NCI-H1694 treated with DMSO at 0.1 percent for 48 hours (cell line): ENCODE measurements around the gene UTP18.
"Not testable (repeated sequence)": the region's sequence is repeated elsewhere in the genome, so short reads cannot be mapped to it uniquely, and the experiment has no call there.

ENCODE experiments used
- DNase-seq: peaks from one replicate; lab custom pipeline; 2025; lab: John Stamatoyannopoulos, UW

Gene UTP18

DNA sequence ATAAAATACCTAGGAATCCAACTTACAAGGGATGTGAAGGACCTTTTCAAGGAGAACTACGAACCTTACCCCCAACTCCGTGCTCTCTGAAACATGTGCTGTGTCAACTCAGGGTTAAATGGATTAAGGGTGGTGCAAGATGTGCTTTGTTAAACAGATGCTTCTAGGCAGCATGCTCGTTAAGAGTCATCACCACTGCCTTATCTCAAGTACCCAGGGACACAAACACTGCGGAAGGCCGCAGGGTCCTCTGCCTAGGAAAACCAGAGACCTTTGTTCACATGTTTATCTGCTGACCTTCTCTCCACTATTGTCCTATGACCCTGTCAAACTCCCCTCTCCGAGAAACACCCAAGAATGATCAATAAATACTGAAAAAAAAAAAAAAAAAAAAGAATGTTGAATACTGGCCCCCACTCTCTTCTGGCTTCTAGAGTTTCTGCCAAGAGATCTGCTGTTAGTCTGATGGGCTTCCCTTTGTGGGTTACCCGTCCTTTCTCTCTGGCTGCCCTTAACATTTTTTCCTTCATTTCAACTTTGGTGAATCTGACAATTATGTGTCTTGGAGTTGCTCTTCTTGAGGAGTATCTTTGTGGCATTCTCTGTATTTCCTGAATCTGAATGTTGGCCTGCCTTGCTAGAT lies 70.6 kb downstream of the UTP18 start:
- DNase-seq, result not testable (repeated sequence)

DNA sequence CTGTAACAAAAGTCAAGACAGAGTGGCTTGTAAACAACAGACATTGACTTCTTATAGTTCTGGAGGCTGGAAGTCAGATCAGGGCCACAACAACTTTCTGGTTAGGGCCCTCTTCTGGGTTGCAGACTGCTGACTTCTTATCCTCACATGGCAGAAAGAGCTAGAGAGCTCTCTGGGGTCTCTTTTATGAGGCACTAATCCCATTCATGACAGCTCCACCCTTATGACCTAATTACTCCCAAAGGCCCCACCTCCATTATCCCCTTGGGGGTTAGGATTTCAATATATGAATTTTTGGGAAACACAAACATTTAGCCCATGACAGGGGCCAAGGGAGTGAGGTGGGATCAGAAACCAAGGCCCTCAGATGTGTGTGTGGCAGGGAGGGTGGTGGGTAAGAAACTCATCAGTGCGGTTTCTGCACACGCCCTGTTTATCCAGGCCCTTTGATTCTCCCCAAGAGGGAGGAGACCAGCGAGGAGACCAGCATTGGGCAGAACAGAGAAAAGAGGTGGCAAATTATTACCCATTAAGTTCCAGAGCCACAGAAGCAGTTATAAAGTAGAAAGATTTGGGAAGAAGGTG lies 74.8 kb downstream of the UTP18 start:
- no peak for DNase-seq

DNA sequence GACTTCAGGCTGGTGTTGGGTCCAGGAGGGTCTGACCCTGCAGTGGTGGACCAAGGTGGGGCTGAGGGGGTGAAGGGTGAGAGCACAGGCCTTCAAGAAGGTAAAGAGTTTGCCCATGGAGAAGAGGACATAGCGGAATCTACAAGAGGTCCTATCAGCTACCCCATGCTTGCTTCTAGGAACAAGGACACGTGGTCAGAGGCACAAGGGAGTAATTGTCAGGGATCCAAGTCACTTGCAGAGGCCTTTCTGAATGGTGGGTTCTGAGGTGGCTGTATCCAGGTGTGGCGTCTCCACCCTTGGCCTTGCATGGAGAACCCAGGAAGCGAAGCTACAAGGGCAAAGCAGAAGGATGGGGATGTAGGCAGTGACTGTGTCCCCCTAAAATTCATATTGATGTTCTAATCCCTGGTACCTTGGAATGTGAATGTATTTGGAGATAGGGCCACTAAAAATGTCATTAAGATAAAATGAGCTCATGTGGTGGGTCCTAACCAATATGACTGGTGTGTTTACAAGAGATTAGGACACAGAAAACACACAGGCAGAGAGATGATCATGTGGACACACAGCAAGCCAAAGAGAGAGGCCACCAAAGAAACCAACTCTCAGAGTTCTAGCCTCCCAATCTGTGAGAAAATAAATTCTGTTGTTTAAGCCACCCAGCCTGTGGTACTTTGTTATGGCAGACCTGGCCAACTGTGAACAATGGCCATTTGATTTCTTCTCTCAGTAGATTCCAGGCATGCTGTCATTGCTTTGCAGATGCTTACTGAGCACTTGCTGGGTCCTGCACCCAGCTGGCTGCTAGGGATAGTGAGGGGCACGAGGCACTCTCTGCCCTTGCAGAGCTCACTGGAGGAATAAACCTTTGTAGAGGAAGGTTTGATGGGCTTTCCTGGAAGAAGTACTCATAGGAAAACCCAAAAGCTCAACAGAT lies 75.8 kb downstream of the UTP18 start:
- DNase-seq, result no peak

DNA sequence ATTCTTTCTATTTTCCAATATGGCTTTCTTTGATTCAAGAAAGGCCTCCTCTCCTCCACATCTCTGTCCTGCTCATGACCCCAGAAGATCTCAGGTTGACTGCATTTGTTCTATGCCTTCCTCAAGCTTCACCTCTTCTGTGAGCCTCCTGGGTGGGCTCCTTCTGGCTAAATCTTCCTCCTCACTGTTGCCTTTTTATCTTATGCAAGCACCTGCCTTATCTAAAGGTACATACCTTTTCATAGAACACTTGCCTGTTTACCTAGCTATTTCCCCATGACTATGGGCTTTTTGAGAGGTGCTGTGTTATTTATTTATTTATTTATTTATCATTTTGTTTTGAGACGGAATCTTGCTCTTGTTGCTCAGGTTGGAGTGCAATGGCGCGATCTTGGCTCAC lies 81.1 kb downstream of the UTP18 start:
- DNase-seq, result no peak

DNA sequence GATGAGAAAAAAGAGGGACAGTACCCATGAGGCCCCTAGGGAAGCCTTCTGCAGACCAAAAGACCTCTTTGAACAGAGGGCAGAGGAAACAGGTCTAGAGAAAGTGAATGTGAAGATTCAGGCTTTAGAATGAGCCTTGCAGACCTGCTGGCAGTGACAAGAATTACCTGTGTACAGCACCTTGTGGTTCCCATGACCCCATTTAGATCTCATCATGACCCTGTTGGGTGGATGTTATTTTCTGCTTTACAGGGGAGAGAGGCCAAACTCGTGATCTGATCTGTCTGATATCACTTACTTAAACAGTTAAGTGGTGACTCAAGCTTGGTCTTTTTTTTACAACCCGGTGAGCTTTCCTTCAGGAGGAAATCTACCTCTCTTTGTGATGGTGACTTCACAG lies 81.9 kb downstream of the UTP18 start:
- no peak for DNase-seq

DNA sequence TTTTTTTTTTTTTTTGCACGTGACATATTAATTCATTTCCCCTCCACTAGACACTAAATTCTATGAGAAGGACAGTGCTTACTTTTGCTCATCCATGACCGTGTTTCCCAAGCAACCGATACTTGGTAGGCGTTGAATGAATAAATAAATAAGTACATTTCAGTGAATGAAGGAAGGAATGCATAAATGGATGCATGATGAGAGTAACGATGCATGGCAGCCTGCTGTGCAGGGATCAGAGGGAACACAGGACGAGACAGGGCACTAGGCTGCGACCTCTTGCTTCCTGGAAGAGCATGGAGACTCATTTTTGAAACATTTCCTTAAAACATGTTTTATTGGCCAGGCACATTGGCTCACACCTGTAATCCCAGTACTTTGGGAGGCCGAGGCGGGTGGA lies 84.2 kb downstream of the UTP18 start:
- DNase-seq, result no peak

DNA sequence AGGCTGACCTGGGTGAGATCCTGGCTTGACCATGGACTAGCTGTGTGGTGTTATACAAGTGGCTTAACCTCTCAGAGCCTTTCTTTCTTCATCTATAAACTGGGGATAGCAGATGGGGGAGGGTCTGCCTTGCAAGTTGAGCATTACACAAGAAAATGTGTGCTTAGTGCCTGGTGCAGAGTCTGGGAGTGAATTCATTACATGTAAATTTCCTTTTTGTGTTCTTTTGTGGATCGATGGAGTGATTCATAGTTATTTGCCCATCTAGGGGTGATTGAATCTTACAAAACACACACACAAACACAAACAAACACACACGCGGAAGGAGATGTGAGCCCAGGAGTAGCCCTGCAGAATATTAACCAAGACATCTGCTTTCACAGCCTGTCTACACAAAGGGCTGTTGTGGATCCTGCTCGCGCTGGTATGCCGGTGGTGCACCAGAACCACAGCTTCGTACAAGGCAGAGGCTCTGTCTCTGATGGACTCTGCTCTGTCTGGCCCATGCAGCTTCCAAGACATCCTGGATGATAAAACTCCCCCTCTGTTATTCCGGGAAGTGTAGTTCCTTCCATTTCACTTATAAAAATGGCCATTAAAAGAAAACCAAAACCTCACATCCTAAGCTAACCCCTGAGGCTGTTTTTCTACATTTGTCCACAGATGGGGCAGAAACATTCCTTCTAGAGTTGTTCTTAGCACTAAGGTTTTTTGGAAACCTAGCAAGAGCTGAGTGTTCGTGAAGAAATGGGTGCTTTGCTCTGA lies 86.1 kb downstream of the UTP18 start:
- DNase-seq, result no peak
